ENCODE results near the gene USP15. TPM values are rescaled to one million over a fixed set of nuclear protein-coding genes. Genes with fewer than 3 reads are reported as not detected.
A peak's percentile ranks its signal among the peaks of the same experiment; 100 is the strongest.

The USP15 gene
- total RNA-seq, 1 donor from 2014 or later: 37.0 TPM

GRCh38 chr12:62279961-62280360, 19.8 kb downstream of the USP15 start:
- DNase-seq (ENCODE audit: low spot score) (no peak), ATAC-seq (no peak)

DNA sequence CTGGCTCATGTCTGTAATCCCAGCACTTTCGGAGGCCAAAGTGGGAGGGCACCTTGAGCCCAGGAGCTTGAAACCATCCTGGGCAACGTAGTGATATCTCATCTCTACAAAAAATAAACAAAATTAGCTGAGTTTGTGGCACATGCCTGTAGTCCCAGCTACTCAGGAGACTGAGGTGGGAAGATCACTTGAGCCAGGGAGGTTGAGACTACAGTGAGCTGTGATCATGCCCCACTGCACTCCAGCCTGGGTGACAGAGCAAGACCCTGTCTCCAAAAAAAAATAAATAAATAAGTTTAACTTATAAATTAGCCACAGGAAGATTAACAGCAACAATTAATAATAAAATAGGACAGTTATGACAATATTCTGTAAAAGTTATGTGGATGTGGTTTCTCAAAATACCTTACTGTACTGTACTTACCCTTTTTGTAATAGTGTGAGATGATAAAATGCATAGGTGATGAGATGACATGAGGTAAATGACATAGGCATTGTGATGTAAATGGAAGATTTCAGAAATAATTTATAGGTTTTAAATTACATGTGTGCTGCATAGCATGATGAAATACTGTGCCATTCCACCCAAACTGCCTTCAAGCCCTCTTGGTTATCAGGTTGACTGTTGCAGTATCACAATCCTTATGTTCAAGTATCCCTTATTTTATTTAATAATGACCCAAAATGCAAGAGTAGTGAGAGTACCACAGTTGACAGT, 22.0 kb downstream of the USP15 start:
- DNase-seq (ENCODE audit: low spot score): no peak
- ATAC-seq: peak; percentile 21

GRCh38 chr12:62284749-62285148, 24.5 kb downstream of the USP15 start:
- DNase-seq (ENCODE audit: low spot score): no peak
- ATAC-seq: no peak

GRCh38 chr12:62285284-62285683, 25.1 kb downstream of the USP15 start:
- no peak for ATAC-seq

DNA sequence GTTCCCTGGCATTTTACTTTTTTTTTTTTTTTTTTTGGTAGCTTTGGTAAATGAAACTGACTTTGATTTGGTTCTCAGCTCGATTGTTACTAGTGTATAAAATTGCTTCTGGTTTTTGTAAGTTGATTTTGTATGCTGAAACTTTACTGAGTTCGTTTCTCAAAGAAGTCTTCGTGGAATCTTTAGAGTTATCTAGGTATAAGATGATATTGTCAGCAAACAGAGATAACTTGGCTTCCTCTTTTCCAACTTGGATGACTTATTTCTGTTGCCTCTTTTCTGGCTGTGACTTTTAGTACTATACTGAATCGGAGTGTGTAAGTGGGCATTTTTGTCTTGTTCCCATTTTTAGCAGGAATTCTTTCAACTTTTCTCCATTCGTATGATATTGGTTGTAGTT, 28.1 kb downstream of the USP15 start:
- ATAC-seq (no peak), DNase-seq (ENCODE audit: low spot score) (no peak)

More at GRCh38 chr12:62285284-62285683, 25.1 kb downstream of the USP15 start:
- no peak for DNase-seq (ENCODE audit: low spot score)

GRCh38 chr12:62290846-62291245, 30.6 kb downstream of the USP15 start:
- no peak for ATAC-seq
- DNase-seq (ENCODE audit: low spot score): no peak

DNA sequence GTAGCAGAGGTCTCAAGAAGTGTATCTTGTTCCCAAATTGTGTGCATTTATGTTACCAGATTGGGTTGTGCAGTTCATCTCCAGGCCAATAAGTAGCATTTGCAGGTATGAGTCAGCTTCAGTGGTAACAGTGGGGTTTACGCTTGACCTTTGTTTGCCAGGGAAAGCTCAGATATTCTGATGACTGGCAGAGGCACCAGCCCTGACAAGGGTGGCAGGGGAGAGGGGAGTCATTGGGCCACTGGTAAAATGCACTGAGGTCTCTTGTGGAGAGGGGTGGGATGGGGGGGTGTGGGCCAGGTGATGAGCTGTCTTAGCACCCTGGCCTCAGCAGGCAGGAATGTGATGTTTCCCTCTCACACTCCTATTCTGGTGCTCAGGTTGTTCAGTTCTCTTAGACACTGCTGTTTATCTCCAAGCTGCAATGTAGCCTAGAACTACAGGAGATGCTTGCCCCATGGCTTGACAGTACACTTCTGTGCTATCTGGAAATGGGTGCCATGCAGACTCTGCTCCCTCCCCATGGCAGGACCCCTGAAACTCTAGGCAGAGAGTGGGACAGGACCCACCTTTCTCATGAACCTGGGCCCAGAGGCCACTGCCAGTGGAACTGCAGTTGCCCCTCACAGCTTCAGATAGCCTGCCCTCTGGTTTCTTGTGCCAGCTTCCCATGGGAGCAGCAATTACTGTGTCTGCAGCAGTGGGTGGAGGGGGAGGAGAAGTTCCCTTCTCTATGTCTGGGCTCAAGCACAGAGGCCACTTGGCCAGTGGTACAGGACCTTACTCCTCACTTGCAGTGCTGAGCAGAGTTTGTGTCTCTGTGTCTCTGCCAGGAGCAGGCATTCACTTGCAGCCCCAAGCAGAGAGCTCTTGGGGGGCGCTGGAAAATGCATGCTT, 31.9 kb downstream of the USP15 start:
- DNase-seq (ENCODE audit: low spot score) (no peak), ATAC-seq (peak; percentile 56)

GRCh38 chr12:62292761-62293344, 32.6 kb downstream of the USP15 start:
- DNase-seq (ENCODE audit: low spot score) (no peak), ATAC-seq (peak; percentile 32)

- DNase-seq (ENCODE audit: low spot score): no peak
- ATAC-seq: no peak
These were observed 34.2 kb downstream of the USP15 start for GRCh38 chr12:62294378-62294777.

DNA sequence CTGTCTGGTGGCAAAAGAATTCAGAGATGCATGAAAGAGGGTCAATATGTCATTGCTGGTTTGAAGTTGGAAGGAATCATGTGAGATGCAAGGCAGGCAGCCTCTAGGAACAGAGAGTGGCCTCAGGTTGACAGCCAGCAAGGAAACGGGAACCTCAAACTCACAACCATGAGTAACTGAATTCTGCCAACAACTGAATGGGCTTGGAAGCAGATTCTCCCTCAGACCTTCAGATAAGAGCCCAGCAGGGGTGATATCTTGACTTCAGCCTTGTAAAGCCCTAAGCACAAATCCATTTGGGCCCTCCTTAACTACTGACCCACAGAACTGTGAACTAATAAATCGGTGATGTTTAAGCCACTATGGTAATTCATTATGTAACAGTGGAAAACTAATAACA, 35.8 kb downstream of the USP15 start:
- DNase-seq (ENCODE audit: low spot score) (no peak), ATAC-seq (no peak)

- DNase-seq (ENCODE audit: low spot score) (no peak), ATAC-seq (peak; percentile 31)
These were observed 37.1 kb downstream of the USP15 start for GRCh38 chr12:62297321-62297720.

- no peak for DNase-seq (ENCODE audit: low spot score)
- ATAC-seq: no peak
These were observed 39.4 kb downstream of the USP15 start for GRCh38 chr12:62299617-62300016.

DNA sequence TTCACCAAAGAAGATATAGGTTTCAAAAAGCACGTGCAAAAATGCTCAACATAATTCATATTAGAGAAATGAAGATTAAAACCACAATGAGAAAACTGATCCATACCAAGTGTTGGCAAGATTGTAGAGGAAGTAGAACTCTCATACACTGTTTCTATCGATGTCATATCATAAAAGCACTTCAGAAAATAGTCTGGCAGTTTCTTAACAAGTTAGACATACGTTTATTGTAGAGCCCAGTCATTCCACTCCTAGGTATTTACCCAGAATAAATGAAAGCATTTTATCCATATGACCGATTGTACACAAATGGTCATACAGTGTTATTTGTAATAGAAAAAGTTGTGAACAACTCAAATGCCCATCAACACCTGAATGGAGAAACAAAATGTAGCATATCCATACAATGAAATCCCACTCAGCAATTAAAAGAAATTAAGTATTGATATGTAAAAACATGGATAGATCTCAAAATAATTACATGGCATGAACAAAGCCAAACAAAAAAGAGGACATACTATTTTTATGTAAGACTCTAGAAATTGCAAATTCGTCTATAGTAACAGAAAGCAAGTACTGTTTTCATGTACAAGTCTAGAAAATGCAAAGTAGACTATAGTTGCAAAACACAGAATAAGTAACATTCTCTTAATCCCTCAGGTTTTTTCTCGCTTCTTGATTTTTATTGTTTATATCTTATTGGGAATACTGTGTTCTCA, 41.0 kb downstream of the USP15 start:
- DNase-seq (ENCODE audit: low spot score): no peak
- ATAC-seq: no peak

DNA sequence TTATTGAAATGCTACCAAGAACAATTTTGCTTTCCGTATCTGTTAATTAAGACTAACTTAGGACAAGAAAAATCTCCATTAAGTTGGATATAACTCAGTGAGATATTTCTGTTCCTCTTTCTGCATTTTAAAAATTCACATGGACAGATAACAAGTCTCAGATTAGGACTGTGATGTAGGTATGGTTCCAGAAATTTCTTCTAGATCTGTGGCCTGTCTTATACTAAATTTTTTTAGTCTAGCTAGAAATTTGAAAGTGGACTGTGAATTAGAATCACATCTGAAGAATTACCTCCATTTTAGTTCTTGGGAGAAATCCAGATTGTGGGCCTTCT, 41.6 kb downstream of the USP15 start:
- ATAC-seq: no peak
- no peak for DNase-seq (ENCODE audit: low spot score)

DNA sequence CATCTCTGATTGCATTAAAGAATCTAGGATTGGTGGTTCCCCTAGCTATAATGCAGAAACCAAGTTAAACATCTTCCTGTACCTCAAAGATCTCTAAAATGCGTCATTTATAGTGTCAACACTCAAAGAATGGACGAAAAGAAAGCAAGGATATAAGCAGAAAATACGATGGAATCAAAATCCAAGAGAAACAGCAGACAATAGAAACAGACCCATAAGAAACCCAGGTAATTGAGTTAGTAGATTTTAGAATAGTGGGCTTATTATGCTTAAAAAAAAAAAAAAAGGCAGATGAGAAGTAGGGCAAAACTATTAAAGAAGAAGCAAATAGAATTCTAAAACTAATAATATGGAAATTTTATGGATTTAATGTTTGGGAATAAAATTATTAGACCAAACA, 44.4 kb downstream of the USP15 start:
- no peak for ATAC-seq
- no peak for DNase-seq (ENCODE audit: low spot score)

- DNase-seq (ENCODE audit: low spot score) (no peak), ATAC-seq (no peak)
These were observed 45.6 kb downstream of the USP15 start for GRCh38 chr12:62305778-62306177.

DNA sequence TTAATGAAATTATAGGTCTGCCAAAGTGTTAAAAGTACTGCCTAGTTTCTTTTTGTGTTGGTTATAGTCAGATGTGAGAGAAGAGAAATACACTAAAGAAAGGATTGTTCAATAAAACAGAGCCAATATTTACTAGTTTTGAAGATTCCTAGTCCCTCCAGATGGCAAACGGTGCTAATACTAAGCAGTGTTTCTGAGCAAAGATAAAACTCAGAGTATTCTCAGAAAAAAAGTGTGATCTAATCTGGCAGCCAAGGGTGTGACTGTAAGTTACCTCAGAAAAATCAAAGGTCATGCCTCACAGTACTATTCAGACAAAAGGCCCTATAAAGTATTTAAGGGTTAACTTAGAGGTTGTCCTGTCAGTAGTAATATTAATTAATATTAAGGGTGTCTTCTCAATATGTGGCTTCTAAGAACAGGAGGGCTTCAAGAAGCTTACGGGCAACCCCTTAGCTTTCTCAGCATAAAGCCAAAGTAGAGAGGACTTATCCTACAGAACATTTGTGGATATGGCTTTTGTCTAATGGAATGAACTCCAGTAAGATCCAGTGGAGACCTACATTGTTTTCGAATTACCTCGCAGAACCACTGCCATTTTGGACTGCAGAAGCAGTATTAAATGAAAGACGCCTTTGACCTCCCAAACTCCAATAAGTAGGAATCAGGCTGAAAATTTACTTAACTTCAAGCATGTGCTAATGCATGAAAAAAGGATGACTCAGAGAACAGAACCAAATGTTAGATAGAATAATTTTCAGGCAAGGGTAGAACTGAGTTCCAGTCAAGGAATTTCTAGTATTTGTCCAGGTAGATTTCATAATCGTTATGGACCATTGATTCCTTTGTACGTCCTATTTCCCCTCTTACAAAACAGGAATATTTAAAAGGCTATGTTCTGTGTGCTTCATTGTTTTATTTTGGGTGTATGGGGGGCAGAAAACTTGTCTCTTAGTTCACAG, 46.6 kb downstream of the USP15 start:
- ATAC-seq: peak; percentile 27
- no peak for DNase-seq (ENCODE audit: low spot score)

- no peak for DNase-seq (ENCODE audit: low spot score)
These were observed 48.0 kb downstream of the USP15 start for GRCh38 chr12:62308201-62308600.

GRCh38 chr12:62313727-62314380, 53.6 kb downstream of the USP15 start:
- no peak for ATAC-seq
- no peak for DNase-seq (ENCODE audit: low spot score)

More at GRCh38 chr12:62308201-62308600, 48.0 kb downstream of the USP15 start:
- ATAC-seq: no peak

- ATAC-seq: no peak
- DNase-seq (ENCODE audit: low spot score): no peak
These were observed 56.8 kb downstream of the USP15 start for GRCh38 chr12:62317017-62317416.
